Activated CD8-positive, alpha-beta memory T cell treated with anti-CD3 and anti-CD28 coated beads, Interleukin-2, amount 50 U/mL, for 48 hours (primary cell): Measurements from ENCODE around the gene EHMT1.
"Not testable (repeated sequence)": the region's sequence is repeated elsewhere in the genome, so short reads cannot be mapped to it uniquely, and the experiment has no call there.

Experiments
- DNase-seq: peaks from one replicate; pipeline ENCODE4 v3.0.0-alpha.2; 2020

EHMT1 gene

GRCh38 chr9:137619240-137620047 is 639 bp downstream of the EHMT1 start:
- peak; percentile 68 for DNase-seq

GRCh38 chr9:137620048-137620405 is 1.2 kb downstream of the EHMT1 start:
- DNase-seq: no peak

GRCh38 chr9:137620581-137620980 is 1.8 kb downstream of the EHMT1 start:
- no peak for DNase-seq

- no peak for DNase-seq
These were observed 2.4 kb downstream of the EHMT1 start for GRCh38 chr9:137621131-137621757.

GRCh38 chr9:137622211-137622610 is 3.4 kb downstream of the EHMT1 start:
- DNase-seq: not testable (repeated sequence)

- no peak for DNase-seq
These were observed 7.7 kb downstream of the EHMT1 start for GRCh38 chr9:137626464-137626863.

GRCh38 chr9:137627406-137627805 is 8.6 kb downstream of the EHMT1 start:
- not testable (repeated sequence) for DNase-seq

- no peak for DNase-seq
These were observed 11.3 kb downstream of the EHMT1 start for GRCh38 chr9:137630126-137630525.

- no peak for DNase-seq
These were observed 11.9 kb downstream of the EHMT1 start for GRCh38 chr9:137630679-137631078.

- no peak for DNase-seq
These were observed 12.8 kb downstream of the EHMT1 start for GRCh38 chr9:137631345-137632229.

- no peak for DNase-seq
These were observed 13.7 kb downstream of the EHMT1 start for GRCh38 chr9:137632230-137633161.

- DNase-seq: no peak
These were observed 15.2 kb downstream of the EHMT1 start for GRCh38 chr9:137634016-137634415.

GRCh38 chr9:137638680-137639079 is 19.9 kb downstream of the EHMT1 start:
- DNase-seq: no peak

GRCh38 chr9:137639303-137640051 is 20.7 kb downstream of the EHMT1 start:
- no peak for DNase-seq

GRCh38 chr9:137640862-137641261 is 22.1 kb downstream of the EHMT1 start:
- DNase-seq: no peak

- DNase-seq: no peak
These were observed 23.4 kb downstream of the EHMT1 start for GRCh38 chr9:137642118-137642601.

GRCh38 chr9:137642892-137643291 is 24.1 kb downstream of the EHMT1 start:
- no peak for DNase-seq

GRCh38 chr9:137643921-137644320 is 25.1 kb downstream of the EHMT1 start:
- DNase-seq: no peak

GRCh38 chr9:137645211-137645610 is 26.4 kb downstream of the EHMT1 start:
- DNase-seq: no peak

GRCh38 chr9:137646341-137646740 is 27.5 kb downstream of the EHMT1 start:
- no peak for DNase-seq

GRCh38 chr9:137647096-137647714 is 28.4 kb downstream of the EHMT1 start:
- DNase-seq: no peak
